RPMI8226 (cell line): ENCODE results near the gene C16orf90.

ENCODE experiments used
- DNase-seq: peaks from one replicate; pipeline ENCODE4 v3.0.0-alpha.2; 2015

Gene C16orf90

GRCh38 chr16:3495176-3495575 lies at the start of gene C16orf90:
C16orf90 (minus strand) TSS chr16:3495489; CDS start chr16:3495421, 68 bp downstream.
- DNase-seq, result no peak

DNA sequence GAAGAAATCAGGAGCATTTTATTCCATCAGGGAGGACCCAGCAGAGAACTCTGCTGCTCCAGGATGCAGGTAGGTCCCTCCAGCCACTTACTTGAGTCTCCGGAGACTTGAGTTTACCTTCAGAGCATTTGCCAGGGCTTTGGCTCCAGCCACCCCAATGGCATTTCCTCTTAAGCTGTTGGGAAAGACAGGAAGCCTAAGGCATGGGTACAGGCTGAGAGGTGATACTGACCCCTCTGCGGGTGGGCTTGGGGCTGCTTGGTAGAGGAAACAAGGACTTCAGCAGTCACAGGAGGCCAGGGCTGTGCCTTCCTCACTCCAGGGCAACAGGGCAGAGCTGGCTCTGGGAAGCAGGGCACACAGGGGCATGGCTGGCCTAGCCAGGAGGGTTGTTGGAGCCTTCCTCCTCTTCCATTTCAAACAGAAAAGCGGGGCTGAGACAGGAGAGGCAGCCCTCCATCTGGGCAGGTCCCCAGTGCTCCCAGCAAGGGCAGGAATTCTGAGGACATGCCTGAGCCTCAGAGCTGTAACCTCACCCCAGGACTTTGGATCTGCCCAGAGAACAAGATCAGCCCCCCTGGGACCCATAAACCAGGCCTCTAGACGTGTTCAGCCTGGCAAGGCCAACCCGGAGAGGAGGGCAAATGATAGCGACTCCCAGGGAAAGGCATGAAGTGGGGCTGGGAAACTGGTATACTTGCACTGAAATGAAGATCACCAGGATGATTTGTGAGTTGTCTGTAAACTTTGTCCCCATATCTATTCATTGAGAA lies 47.5 kb upstream of the C16orf90 start:
- no peak for DNase-seq

- no peak for DNase-seq
These were observed 46.4 kb upstream of the C16orf90 start for GRCh38 chr16:3541527-3542155.

GRCh38 chr16:3538222-3538621 lies 42.9 kb upstream of the C16orf90 start:
- no peak for DNase-seq

GRCh38 chr16:3536851-3537250 lies 41.6 kb upstream of the C16orf90 start:
- DNase-seq, result no peak

- DNase-seq, result no peak
These were observed 41.0 kb upstream of the C16orf90 start for GRCh38 chr16:3536271-3536731.

DNA sequence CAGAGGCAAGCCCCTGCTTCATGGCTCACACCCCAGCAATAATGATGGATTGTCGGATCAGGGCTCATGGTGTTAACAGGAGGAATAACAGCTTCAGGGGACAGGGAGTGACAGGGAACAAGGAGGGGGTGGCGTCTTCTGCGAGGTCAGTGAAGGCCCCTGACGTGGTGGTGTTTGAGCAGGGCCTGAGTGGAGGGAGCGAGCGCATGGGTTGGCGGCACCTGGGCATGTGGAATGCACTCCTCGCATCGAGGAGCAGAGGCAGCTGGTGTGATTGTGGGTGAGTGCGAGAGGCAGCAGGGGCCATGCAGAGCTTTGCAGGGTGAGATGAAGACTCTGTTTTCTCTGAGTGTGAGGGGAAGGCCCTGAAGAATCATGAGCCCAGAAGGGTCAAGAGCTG lies 38.8 kb upstream of the C16orf90 start:
- DNase-seq, result no peak

- DNase-seq, result no peak
These were observed 37.5 kb upstream of the C16orf90 start for GRCh38 chr16:3532741-3533140.

DNA sequence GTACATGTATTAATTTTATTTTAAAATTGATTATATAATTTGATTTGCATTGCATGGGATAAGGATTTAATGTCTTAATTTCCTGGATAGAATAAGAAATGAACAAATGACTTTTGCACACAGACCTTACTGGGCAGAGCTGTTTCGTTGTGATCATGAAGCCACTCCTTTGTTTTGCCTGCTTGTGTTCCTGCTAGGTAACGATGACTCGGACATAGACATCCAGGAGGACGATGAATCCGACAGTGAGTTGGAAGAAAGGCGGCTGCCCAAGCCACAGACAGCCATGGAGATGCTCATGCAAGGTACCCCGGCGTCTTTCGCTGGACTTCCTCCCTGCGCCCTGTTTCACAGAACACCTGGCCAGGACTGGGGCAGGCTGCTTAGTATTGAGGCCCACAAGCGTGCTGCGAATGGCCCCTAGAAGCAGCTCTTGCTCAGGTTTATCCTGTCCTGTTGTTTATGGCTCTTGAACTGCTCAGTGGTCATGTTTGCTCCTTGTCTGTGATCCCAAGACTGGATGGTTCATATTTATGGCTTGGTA lies 35.2 kb upstream of the C16orf90 start:
- no peak for DNase-seq

DNA sequence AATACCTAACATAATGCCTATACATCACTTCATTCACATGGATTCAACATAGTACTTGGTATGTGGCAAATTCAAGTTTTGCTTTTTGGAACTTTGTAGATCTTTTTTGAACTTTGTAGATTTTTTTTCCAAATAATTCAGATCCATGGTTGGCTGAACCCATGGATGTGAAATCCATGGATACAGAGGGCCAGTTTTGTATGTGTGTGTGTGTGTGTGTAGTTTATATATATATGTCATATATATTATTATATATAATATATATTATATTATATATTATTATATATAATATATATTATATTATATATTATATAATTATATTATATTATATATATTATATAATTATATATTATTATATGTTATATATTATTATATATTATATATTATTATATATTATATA lies 33.9 kb upstream of the C16orf90 start:
- DNase-seq, result no peak

- DNase-seq, result no peak
These were observed 33.1 kb upstream of the C16orf90 start for GRCh38 chr16:3528406-3528805.

DNA sequence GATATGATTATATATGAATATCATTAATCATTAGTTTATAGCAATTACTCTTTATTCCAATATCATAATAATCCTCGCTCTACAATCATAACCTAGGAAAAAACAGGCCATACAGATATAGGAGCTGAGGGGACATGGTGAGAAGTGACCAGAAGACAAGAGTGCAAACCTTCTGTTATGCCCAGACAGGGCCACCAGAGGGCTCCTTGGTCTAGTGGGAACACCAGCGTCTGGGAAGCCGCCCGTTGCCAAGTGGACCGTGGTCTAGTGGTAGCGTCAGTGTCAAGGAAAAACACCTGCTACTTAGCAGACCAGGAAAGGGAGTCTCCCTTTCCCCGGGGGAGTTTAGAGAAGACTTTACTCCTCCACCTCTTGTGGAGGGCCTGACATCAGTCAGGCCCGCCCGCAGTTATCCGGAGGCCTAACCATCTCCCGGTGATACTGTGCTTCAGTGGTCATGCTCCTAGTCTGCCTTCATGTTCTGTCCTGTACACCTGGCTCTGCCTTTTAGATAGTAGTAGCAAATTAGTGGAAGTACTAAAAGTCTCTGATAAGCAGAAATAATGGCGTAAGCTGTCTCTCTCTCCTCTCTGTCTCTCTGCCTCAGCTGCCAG lies 32.0 kb upstream of the C16orf90 start:
- DNase-seq, result peak; percentile 69

GRCh38 chr16:3525951-3526350 lies 30.7 kb upstream of the C16orf90 start:
- no peak for DNase-seq

DNA sequence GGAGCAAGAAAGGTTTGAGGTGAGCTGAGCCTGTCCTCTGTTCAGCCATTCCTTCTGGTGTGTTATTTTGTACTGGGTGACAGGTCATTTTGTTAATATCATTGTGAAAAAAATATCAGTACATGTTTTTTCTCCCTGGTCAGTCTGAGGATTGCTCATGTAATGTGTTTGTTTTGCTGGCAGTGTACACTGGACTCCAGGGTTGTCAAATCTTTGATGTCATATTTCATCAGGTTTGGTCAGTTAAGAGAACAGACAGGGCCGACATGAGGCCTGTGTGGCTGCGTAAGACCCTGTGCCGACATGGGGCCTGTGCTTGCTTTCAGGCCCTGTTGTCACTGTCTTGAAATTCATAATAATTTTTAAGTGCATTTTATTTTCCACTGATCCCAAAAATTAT lies 28.0 kb upstream of the C16orf90 start:
- DNase-seq, result no peak

DNA sequence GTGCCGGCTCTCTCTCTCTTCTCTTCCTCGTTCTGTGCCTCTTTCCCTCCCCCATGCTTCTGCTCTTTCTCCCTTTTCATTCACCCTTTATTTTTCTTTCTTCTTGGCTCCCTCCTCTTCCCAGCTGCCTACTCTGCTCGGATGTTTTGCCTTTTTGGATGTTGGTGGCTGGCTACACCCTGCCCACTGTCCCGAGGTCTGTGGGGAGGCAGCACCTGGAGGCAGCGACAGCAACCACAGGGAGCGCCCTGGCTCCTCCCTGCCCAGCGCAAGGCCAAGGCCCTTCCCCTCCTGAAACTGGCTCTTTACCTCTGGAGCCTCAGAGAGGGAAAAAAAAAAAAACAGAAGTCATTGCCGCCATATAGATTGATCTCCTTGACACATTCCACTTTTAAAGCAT lies 25.6 kb upstream of the C16orf90 start:
- no peak for DNase-seq

GRCh38 chr16:3520413-3520812 lies 25.1 kb upstream of the C16orf90 start:
- no peak for DNase-seq

GRCh38 chr16:3519581-3519980 lies 24.3 kb upstream of the C16orf90 start:
- DNase-seq, result no peak

GRCh38 chr16:3518986-3519348 lies 23.7 kb upstream of the C16orf90 start:
- no peak for DNase-seq

DNA sequence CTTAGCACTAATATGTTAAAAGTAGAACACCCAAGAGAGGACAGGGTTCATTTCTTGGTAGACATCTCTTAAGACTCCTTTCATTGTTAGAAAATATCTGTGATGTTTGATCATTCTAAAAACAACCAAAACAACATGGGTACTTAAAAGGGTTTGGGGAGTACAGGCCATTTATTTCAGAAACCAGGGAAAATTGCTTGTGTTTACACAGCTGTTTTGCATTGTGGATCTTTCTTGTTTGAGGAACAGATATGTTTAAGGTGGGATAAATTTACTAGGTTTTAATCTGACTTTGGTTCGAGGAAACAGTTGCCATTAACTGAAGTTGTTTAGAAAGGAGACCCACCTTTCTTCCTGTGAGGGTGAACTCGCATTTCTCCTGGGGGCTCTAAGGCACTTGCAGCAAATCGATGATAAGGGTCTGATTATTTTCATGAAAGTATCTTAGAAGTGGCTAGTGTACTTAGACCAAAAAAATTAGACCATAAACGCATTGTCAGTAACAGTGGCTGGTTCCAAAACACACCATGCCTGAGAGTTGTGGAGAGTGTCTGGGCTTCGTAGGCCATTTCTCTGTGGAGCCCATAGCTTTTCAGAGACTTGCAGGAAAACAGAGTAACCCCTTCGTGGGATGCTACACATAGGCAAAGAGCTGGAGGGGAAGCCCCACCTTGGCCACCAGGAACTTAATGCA lies 23.1 kb upstream of the C16orf90 start:
- no peak for DNase-seq

DNA sequence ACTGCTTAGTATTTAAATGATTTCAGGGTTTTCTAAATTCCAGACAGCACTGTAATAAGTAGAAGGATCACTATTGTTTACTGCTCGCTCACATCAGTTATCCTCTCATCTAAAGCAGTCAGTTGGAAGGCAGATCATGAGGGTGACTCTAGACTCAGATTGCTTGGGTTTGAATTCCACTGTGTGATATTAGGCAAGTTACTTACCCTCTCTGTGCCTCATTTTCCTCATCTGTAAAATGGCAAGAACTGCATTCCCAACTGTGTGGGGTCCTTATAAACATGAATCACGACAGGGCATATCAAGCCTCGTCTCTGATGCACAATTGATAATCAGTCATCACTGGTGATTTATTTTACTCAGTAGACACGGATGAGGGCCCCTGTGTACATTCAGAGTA lies 20.6 kb upstream of the C16orf90 start:
- no peak for DNase-seq

- no peak for DNase-seq
These were observed 19.3 kb upstream of the C16orf90 start for GRCh38 chr16:3514621-3515020.

- no peak for DNase-seq
These were observed 18.7 kb upstream of the C16orf90 start for GRCh38 chr16:3513892-3514583.
